HL-60 (cell line): ENCODE measurements around the gene SKAP2.

ENCODE experiments used
- DNase-seq, 2 experiments: peaks; one replicate each; pipeline ENCODE4 v3.0.0-alpha.2; 2010 to 2020; ENCODE audit warnings: low read depth in 1 of 2, low spot score in 1 of 2
- H3K27ac ChIP-seq: fragments of 250-450 bp; sonication (Bioruptor Pico); replicated peaks from 2 replicates; pipeline ENCODE4 v1.5.1; 2020; ENCODE audit warnings: mild to moderate bottlenecking, moderate library complexity
- H3K27me3 ChIP-seq: fragments of 250-450 bp; sonication (Bioruptor Pico); 2 replicates; pipeline ENCODE4 v1.5.1; 2021; ENCODE audit warnings: mild to moderate bottlenecking, moderate library complexity; ENCODE audit not compliant: insufficient read depth, poor library complexity, severe bottlenecking
- H3K4me3 ChIP-seq: replicated peaks from 2 replicates; pipeline ENCODE4 v1.5.1; 2011; ENCODE audit warnings: mild to moderate bottlenecking, control low read depth, low read length; ENCODE audit not compliant: insufficient read depth
- CTCF ChIP-seq: IDR thresholded peaks from one replicate; pipeline ENCODE4 v1.5.1; 2011; ENCODE audit warnings: low read length, control low read depth, inconsistent platforms; ENCODE audit not compliant: insufficient read depth
- GABPA ChIP-seq: IDR thresholded peaks from 2 replicates; pipeline ENCODE4 v1.6.1; 2012; ENCODE audit warnings: low read depth
- POLR2AphosphoS5 ChIP-seq: IDR thresholded peaks from 2 replicates; pipeline ENCODE4 v1.6.1; 2012; ENCODE audit warnings: low read depth
- REST ChIP-seq: IDR thresholded peaks from 2 replicates; pipeline ENCODE4 v1.6.1; 2012; ENCODE audit warnings: low read depth; ENCODE audit not compliant: insufficient replicate concordance
- SPI1 ChIP-seq: IDR thresholded peaks from 2 replicates; pipeline ENCODE4 v1.6.1; 2012; ENCODE audit warnings: low read depth, mild to moderate bottlenecking, borderline replicate concordance

The SKAP2 gene

DNA sequence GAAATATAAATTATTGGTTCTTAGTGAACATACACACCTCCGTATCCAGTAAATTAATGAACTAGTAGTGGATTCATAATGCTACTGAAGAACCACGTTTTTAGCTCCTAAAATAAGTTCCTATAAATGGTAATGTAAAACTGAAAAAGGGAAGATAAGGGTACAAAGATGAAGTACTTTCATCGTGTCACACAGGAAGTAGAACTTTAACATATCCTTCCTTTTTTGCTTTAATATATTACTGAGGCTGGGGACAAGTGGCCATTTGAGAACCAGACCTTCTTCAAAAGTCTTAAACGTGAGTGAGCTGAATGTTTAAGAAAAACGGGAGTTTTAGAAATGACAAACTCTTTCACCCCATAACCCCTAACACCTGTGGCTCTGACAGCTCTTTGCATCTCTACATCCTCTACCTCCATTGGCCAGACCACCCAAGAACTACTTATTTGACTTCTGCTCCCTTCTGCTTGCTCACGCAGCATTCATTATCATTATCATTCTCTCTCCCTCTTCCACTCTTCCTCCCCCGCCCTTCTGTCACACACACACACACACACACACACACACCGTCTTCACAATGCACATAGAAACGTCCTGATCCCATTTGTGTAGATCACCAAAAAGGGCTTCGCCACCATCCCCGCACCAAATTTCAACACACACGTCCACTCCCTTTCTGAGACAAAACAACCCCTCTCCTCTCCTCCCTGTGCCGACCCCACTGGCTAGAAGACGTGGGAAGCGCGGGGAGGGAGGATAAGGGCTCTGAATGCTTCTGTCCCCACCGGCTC is 677 bp downstream of the SKAP2 start:
- H3K27ac ChIP-seq, result peak overlapping the region; percentile 90
- TF ChIP-seq GABPA, result no peak
- no peak for TF ChIP-seq SPI1
- no peak for TF ChIP-seq REST
- no peak for TF ChIP-seq POLR2AphosphoS5
- no peak for TF ChIP-seq CTCF
- no peaks in the 10 kb centered on the region for H3K27me3 ChIP-seq
- DNase-seq, result peak; percentile 16 to 39
- peak overlapping the region; percentile 78 for H3K4me3 ChIP-seq

- DNase-seq, result peak in 1 of 2 experiments; percentile 16
- Histone ChIP-seq H3K4me3 (peak overlapping the region; percentile 78), H3K27me3 (no peaks in the 10 kb centered on the region), H3K27ac (peak overlapping the region; percentile 90)
- no peak for TF ChIP-seq POLR2AphosphoS5
- TF ChIP-seq SPI1, result no peak
- TF ChIP-seq GABPA, result no peak
- no peak for TF ChIP-seq CTCF
- TF ChIP-seq REST, result no peak
Observed at GRCh38 chr7:26862834-26863233, 1.6 kb downstream of the SKAP2 start.

GRCh38 chr7:26861050-26861449 is 3.3 kb downstream of the SKAP2 start:
- no peak for DNase-seq
- Histone ChIP-seq H3K4me3 (no peak overlapping the region), H3K27ac (no peak overlapping the region), H3K27me3 (no peaks in the 10 kb centered on the region)
- TF ChIP-seq SPI1 (peak; percentile 61; the same call in 1 of the 2 replicates), POLR2AphosphoS5 (no peak)

GRCh38 chr7:26860361-26860760 is 4.0 kb downstream of the SKAP2 start:
- no peak overlapping the region for H3K4me3 ChIP-seq
- DNase-seq, result no peak
- TF ChIP-seq GABPA, result no peak
- no peak overlapping the region for H3K27ac ChIP-seq
- no peaks in the 10 kb centered on the region for H3K27me3 ChIP-seq

DNA sequence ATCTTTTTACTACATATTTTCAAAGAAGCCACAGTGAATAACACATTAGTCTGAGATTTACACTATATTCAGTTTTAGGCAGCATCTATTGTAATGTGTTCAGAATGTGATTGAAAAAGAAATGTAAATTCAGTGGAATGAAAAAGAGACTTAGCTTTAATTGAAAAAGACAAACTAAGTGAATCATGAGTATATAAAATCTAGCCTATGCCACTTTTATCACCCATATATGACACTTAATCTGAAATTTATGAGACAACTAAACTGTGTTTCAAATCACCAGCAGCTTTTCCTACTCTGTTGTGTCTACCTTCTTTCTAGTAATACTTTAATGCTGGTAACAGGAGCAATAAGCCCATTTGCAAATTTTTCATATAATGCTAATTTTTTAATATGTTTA is 4.7 kb downstream of the SKAP2 start:
- Histone ChIP-seq H3K27me3 (no peaks in the 10 kb centered on the region), H3K4me3 (no peak overlapping the region), H3K27ac (no peak overlapping the region)
- DNase-seq, result no peak
- TF ChIP-seq GABPA (no peak), CTCF (no peak), SPI1 (no peak), POLR2AphosphoS5 (no peak), REST (no peak)
